HG02678 (cell line): Measurements from ENCODE around the gene ENPP5.

ENCODE experiments used
- ATAC-seq: cut with Tn5 transposase; IDR thresholded peaks from one replicate; pipeline ENCODE4 v1.9.1; 2021; ENCODE audit warnings: mild to moderate bottlenecking, moderate library complexity; ENCODE audit not compliant: unreplicated experiment

Gene ENPP5, protein sequence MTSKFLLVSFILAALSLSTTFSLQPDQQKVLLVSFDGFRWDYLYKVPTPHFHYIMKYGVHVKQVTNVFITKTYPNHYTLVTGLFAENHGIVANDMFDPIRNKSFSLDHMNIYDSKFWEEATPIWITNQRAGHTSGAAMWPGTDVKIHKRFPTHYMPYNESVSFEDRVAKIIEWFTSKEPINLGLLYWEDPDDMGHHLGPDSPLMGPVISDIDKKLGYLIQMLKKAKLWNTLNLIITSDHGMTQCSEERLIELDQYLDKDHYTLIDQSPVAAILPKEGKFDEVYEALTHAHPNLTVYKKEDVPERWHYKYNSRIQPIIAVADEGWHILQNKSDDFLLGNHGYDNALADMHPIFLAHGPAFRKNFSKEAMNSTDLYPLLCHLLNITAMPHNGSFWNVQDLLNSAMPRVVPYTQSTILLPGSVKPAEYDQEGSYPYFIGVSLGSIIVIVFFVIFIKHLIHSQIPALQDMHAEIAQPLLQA

GRCh38 chr6:46170357-46171289, at the start of gene ENPP5:
Gene ENPP5, minus strand, starts transcription at chr6:46170980. Its CDS starts 2,718 bp downstream, at chr6:46168262.
- ATAC-seq: peak; percentile 87

DNA sequence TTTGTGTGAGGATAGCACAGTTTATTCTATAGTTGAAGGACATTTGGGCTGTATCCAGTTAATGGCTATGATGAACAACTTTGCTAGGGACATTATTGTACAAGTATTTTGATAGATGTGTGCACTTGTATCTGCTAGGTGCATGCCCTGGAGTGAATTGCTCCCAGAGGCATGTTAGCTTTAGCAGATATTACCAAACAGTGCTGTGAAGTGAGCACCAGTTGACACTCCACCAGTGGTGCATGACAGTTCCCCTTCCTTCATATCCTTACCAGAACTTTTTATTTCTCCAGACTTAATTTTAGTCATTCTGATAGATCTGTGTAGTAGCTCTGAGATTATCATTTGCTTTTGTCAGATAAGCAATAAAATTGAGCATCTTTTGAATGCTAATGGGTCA, 48.9 kb upstream of the ENPP5 start:
- ATAC-seq: no peak

DNA sequence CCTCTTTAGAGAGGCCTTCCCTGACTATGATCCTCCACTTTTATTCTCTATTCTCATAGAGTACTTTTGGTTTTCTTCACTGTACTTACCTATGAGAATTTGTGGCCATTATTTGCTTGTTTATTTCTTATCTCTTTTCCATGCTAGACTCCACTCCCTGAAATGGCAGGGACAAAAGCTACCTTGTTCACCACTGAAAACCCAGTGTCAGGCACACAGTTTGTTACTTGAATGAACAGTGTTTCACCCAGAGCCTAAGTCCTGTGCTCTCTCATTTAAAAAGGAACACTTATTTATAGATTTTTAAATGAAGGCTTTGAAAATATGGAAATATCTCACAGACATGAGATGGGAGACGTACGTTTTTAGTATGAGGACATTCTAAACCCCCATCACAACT, 47.7 kb upstream of the ENPP5 start:
- no peak for ATAC-seq

DNA sequence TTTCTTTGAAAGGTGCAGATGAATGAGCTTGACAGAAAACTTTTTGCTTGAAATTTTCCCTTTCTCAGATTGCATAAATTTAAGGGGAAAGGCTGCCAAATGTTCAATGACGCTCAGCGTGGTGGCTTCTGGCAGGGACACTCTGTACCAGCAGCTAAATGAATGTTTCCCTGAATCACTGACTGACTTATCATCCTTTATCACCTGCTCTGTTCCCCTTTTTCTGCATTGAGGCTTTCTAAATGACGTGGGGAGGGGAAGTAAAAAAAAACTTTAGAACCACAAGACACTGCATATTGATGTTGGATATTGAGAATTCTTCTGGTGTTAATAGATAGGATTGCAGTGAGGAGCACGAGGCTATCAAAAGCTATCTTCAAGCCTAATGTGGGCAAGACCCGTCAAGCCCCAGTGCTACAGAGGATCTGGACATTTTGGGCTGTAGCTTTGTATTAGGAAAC, 46.9 kb upstream of the ENPP5 start:
- peak; percentile 57 for ATAC-seq

GRCh38 chr6:46216879-46217278, 46.1 kb upstream of the ENPP5 start:
- ATAC-seq: no peak

DNA sequence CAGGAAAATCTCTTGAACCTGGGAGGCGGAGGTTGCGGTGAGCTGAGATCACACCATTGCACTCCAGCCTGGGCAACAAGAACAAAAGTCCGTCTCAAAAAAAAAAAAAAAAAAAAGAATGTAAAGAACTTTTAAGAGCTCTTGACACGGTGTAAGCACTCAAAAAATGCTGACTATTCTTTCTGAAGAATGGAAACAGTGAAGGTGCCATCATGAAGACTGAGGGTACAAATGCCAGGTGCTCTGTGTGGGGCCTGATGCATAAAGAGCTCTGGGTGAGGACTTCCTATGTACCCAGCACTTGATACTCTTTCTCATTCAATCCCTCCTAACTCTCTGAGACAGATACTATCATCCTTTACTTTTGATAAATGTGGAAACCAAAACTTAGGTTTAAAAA, 45.0 kb upstream of the ENPP5 start:
- no peak for ATAC-seq

DNA sequence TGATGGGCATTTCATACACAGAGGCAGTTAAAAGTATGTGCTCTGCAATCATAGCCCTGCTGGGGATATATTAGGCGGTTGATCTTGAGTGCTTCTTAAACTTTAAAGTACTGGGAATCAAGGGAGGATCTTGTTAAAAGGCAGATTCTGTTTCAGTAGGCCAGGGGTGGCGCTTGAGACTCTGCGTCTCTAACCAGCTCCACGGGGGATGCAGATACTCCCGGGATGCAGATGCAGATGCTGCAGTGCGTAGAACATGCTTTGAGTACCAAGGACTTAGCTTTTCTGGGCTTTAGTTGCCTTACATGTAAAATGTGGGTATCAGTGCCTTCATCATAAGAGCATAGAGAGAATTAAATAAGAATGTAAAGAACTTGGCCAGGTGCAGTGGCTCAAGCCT, 44.4 kb upstream of the ENPP5 start:
- ATAC-seq: no peak

DNA sequence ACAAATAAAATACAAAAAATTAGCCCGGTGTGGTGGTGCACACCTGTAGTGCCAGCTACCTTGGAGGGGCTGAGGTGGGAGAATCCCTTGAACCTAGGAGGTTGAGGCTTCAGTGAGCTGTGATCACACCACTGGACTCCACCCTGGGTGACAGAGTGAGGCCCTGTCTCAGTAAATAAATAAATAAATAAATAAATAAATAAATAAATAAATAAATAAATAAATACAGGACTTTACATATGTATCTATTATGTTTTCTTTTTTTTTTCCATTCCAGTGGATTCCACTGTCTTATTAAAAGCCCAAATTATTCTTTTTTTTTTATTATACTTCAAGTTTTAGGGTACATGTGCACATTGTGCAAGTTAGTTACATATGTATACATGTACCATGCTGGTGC, 41.1 kb upstream of the ENPP5 start:
- ATAC-seq: no peak

GRCh38 chr6:46210294-46210693, 39.5 kb upstream of the ENPP5 start:
- no peak for ATAC-seq

DNA sequence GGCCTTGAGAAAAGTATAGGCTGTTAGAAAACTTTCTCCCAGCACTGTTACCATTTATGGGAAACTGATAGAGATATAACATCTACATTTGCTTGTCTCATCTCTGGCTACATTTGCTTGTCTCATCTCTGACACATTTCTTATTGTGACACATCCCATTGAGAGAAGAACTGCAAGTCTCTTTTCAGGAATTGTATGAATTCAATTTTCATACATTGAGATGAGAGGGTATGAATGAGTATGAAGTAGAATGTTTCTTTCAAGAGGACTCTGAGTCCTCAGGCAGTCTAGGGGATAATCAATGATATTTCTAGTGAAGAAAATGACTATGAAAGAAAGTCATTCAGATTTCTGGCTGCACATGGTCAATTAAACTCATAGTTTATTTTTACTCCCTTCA, 37.5 kb upstream of the ENPP5 start:
- no peak for ATAC-seq

DNA sequence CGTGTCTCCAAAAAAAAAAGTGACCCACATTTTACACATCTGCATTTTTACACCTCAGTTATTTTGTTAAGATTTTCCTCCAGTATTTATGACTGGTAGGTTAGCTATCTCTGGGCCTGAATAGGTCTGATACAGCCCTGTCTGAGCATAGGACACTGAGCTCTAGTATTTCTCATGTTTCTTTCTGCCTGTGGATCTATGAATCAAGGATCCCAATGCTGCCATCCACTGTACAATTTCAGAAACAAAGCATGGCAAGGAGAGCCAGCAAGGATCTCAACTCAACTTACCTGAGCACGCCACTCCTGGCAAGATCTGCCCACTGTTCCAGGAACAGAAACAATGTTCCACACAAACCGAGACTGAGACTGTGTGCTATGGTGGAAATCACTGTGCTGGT, 36.4 kb upstream of the ENPP5 start:
- no peak for ATAC-seq

GRCh38 chr6:46204880-46205650, 34.3 kb upstream of the ENPP5 start:
- ATAC-seq: no peak

DNA sequence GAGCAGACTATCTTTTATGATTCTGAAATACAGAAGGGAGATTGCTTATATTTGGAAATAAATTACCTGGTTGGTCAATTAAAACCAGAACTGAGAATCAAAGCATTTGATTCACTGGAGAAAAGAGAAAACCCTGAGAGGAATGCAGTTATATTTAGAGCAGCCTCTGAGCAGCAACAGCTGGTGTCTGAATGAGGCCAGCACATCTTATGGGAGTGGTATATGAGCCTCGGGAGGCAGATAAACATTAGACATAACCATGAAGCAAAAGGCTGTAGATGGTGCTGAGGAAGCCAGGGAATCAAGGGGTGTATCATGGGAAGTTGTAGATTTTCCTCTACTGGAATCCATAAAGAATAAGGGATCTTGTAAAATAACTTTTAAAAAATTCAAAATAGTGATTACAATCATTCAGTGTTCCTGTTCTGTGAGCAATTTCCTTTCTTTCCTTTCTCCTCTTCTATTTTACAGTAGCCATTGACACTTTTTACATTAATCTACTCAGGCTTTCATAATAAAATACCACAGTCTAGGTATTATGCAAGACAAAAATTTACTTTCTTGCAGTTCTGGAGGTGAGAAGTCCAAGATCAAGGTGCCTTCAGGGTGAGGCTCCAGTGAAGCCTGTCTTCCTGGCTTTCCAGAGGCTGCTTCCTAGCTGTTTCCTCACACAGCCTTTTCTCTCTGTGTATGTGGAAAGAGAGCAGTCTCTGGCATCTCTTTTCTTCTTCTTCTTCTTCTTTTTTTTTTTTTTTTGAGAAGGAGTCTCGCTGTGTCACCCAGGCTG, 32.8 kb upstream of the ENPP5 start:
- ATAC-seq: no peak

- ATAC-seq: no peak
Measured at GRCh38 chr6:46201702-46202101, 30.9 kb upstream of the ENPP5 start.

DNA sequence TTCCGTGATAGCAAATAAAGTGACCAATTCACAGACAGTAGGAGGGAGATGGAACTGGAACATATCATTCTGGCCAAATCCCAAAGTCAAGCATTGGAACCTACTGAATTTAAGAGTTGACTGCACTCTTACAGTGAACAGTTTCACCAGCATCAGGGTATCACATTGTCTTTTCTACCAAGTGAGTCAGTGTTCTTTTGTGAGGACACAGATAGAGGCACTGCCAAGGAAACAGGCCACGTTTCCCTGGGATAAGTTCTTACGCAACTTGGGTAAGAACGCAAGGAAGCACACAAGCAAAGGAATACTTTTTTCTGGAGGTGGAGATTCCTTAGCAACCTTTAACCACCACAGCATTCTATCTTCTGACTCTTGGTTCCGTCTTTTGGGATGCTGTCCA, 28.6 kb upstream of the ENPP5 start:
- ATAC-seq: no peak

- ATAC-seq: no peak
Measured at GRCh38 chr6:46191961-46192360, 21.2 kb upstream of the ENPP5 start.

DNA sequence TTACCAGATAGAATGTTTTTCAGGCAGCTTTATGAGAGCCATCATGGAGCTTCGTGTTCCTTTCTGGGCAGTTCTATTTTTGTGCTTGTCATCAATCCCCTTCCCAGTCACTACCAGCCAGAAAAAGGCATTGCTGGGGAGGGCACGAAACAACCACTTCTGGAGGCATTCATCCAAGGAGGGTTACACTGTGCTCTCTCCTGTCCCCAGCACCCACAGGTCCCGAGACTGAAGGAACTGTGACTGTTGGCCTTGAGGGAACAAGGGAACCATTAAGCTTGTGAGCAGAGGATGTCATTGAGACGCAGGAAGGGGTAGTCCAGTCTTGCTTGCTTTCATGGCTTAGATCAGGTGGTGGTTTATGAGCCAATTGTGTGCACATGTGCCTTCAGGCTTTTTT, 20.1 kb upstream of the ENPP5 start:
- no peak for ATAC-seq

- ATAC-seq: no peak
Measured at GRCh38 chr6:46189726-46190125, 18.9 kb upstream of the ENPP5 start.

GRCh38 chr6:46186583-46186982, 15.8 kb upstream of the ENPP5 start:
- no peak for ATAC-seq

DNA sequence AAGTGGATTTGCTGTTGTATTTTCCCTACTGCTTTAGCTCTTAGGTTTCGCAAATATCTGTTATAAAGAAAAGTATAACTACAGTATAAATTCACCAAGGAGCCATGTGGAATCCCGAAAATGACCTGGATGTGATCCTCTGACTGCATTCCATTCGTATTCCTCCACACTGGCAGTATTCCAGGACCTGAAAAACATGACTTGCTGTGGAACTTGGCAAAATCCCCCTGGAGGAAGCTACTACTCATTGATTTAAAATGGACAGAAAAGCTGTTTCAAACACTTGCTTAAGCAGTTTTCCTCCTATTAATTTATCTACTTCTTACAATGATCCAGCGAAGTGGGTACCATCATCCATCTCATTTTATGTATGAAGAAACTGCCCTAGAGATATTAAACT, 13.3 kb upstream of the ENPP5 start:
- ATAC-seq: no peak
